ENCODE data around the gene CTBP1.

The CTBP1 gene

DNA sequence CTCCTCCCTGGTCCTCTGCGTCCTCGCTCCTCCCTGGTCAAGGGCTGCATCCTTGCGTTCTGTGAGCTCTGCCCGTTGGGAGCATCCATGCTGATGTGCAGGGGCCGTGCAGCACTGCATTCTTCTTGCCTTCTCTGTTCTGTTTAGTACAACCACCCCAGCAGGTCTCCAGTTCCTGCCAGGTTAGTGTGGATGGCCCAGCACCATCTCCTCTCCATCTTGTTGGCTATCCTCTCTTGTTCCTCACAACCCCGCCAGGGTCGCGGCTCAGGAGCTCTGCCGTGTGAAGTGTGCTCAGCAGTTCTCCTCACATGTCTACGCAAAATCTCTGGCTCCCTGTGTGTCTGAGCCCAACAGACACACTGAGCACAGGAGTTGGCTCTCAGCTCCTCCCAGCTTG is 30.3 kb upstream of the CTBP1 start:
- no peak for DNase-seq

DNA sequence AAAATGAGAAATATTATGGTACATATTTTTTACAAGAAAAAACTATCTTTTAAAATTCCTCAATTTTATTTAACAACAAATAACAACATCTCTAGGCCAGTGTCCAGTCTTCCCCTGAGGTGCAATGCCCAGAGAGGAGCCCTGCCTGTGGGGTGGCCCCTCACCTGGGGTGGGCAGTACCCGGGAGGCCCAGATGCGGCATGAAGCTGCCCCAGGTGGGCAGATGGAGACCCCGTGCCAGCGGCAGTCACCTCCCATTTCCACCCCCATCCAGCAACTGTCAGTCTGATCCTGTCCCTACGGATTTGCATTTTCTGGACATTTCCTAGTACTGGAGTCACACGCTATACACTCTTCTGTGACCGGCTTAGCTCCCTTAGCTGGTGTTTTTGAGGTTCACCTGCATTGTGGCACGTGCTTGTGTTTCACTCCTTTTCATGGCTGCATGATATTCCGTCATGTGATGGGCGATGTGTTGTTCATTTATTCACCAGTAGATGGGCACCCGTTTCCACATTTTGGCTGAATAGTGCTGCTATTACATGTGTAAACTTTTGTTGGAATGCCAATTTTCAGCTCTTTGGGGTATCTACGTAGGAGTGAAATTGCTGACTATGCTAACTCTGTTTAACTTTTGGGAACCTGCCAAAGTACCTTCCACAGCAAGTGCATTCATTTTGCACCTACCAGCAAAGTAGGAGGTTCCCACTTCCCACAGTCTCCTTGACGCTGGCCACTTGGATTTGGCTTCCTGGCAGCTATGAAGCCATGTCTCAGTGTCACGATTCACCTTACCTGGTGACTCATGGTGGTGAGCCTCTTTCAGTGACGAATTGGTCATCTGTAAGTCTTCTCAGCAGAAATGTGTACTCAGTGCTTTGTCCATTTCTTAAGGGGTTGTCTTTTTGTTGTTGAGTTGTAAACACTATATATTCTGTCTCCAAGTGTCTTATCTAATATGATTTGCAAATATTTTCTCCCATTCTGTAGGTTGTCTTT is 29.0 kb upstream of the CTBP1 start:
- peak; percentile 25 for DNase-seq

DNA sequence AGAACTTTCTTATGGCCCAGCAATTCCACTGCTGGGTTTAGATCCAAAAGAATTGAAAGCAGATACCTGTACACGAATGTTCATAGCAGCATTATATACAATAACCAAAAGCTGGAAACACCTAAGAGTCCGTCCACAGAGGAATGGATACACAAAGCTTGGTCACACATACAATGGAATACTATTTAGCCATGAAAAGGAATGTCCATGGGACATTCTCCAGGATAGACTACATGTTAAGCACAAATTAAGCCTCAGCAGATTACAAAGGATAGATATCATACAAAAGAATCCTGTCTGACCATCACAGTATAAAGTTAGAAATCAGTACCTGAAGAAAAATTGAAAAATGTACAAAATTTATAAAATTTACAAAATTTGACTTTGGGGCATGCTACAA is 28.1 kb upstream of the CTBP1 start:
- no peak for DNase-seq

DNA sequence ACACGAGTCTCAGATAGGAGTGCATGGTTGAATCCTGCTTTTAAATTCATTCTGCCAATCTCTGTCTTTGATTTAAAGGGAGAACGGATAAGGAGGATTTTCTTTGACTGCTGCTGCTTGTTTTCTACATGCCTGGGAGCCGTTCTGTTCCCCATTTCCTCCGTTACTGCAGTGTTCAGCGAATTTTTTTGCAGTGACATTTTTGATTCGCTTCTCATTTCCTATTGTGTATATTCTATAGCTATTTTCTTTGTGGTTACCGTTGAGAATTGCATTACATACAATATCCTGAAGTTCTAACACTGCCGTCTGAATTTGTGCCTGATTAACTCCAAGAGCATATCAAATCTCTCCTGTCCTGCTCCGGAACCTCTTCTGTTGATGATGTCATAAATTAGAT is 25.9 kb upstream of the CTBP1 start:
- no peak for DNase-seq

DNA sequence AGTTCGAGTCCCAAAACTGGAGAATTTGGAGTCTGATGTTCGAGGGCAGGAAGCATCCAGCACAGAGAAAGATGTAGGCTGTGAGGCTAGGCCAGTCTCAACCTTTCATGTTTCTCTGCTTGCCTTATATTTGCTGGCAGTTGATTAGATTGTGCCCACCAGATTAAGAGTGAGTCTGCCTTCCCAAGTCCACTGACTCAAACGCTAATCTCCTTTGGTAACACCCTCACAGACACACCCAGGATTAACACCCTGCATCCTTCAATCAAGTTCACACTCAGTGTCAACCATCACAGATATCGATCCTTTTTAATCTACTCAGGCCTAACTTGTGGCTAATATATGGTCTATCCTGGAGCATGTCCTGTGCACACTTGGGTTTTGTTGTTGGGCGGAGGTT is 22.8 kb upstream of the CTBP1 start:
- no peak for DNase-seq

DNA sequence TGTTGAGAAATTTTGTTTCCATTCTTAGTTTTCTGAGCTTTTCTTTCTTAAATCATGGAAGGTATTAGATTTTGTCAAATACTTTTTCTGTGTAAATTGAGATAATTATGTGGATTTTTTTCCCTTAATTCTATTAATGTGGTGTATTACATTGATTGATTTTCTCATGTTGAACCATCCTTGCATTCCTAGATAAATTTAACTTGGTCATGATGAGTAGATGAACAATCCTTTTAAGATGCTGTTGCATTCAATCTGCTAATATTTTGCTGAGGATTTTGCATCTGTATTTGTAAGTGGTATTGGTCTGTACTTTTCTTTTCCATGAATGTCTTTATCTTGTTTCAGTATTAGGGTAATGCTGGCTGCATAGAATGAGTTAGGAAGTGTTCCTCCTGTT is 20.3 kb upstream of the CTBP1 start:
- DNase-seq = no peak

DNA sequence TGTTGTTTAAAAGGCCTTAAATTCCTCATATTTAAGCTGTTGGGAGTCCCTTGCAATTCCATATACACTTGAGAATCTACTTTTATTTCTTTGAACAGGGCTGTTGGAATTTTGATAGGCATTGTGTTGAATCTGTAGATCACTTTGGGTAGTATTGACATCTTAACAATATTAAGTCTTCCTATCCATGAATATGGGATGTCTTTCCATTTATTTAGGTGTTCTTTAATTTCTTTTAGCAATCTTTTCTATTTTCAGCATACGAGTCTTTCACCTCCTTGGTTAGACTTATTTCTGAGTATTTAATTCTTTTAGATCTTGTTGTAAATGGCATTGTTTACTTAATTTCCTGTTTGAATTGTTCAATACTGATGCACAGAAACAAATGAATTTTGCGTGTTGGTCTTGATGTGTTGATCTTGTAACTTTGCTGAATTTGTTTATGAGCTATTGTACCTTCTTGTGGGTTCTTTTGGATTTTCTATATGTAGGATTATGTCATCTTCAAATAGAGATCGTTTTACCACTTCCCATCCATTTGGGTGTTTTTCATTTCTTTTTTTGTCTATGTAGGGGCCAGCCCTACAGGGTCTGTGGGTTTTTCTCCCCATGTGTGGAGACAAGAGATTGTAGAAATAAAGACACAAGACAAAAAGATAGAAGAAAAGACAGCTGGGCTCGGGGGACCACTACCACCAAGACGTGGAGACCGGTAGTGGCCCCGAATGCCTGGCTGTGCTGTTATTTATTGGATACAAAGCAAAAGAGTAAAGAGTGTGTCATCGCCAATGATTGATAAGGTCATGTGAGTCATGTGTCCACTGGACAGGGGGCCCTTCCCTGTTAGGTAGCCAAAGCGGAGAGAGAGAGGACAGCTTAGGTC is 18.2 kb upstream of the CTBP1 start:
- DNase-seq = no peak

DNA sequence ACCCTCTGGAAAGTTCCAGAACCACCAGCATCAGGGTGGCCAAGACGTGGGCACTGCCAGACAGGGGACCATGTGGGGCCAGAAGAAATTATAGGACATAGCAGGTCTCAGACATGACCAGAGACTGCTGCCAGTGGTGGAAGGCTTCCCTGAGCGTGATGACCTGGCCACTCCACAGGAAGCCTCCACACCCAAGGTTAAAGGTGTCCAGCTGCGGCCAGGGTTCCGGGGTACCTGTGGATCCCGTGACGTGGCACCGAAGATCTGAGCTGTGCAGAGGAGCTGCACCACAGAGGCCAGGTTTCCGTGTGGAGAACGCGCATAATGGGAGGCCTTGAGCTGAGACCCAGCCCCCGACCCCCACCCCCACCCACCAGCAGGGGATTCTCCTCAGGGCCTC is 16.4 kb upstream of the CTBP1 start:
- DNase-seq = no peak

DNA sequence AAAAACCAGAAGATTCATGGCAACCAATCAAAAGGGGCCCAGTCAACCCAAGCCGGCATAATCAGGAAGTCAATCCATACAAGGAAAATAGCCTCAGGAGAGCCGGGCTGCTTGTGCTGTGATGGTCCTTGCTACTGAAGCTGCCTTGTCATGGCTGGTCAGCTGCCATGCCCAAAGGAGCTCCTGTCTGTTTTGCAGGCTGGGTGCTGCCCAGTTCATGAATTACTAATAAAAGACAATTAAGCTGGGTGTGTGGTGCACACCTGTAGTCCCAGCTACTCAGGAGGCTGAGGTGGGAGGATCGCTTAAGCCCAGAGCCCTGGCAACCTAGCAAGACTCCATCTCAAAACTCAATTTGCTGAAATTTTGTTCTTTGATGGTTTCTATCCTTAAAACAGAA is 16.0 kb upstream of the CTBP1 start:
- DNase-seq = no peak

DNA sequence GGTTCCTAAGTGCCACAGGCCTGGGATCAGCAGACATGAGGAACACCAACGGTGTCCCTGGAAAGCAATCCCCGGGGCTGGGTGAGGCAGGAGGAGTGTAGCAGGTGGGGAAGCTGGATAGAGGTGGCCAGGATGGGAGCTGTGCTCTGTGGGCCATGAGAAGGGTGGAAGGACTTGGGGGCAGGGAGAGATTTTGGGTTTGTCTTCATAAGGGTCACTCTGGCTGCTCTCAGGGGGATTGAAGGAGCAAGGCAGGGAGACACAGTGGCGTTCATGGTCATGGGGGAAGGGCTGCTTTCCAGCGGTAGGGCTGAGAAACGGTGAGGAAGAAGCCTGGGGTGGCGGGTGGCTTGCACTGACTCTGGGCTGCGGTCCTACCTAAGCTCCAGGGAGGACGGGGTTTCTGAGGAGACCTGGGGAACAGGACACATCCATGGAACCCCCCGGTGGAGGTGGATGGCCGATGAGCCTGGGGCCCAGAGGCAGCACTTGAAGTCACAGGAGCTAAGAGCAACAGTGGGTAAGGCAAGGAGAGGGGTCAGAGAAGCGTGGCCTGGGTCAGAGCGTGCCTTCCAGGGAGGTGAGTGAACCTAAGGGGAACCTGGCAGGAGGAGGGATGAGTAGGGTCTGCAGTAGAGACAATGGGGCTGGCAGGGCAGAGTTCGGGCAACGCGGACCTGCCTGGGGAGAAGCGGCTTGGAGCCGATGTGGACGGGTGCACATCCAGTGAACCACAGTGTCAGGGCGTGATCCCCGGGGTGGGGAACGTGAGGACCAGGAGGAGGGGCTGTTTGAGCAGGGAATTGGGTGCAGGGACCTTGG is 12.4 kb upstream of the CTBP1 start:
- no peak for DNase-seq

DNA sequence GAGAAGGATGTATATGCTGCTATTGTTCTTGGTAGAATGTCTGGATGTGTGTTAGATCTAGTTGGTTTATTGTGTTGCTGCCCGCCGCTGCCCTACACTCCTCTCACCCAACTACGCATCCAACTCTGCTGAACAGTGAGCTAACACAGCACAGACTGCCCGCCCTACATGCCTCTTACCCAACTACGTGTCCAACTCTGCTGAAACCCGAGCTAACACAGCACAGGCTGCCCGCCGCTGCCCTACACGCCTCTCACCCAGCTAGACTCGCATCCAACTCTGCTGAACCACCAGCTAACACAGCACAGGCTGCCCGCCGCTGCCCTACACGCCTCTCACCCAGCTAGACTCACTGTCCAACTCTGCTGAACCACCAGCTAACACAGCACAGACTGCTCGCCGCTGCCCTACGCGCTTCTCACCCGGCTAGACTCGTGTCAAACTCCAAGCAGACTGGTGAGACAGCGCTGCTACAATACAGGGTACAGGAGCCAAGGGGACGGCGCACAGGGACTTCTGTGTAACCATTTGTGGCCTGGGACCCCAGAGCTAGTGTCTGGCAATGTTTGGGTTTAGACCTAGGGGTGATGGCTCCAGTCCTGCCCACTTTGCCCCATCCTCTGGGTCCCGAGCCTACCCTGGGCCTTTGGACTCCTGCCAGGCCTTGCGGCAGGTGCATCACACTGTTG is 11.6 kb upstream of the CTBP1 start:
- no peak for DNase-seq

DNA sequence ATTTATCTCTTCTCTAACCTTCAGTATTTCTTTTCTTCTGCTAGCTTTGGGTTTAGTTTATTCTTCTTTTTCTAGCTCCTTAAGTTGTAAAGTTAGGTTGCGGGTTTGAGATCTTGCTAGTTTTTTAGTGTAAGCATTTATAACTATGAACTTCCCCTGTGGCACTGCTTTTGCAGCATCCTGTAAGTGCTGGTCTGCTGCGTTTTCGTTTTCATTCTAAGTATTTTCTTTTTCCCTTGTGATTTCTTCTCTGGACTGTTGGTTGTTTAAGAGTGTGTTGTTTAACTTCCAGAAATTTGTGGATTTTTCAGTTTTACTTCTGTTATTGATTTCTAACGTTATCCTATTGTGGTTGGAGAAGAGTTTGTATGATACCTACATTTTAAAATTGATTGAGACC is 11.0 kb upstream of the CTBP1 start:
- DNase-seq = no peak

DNA sequence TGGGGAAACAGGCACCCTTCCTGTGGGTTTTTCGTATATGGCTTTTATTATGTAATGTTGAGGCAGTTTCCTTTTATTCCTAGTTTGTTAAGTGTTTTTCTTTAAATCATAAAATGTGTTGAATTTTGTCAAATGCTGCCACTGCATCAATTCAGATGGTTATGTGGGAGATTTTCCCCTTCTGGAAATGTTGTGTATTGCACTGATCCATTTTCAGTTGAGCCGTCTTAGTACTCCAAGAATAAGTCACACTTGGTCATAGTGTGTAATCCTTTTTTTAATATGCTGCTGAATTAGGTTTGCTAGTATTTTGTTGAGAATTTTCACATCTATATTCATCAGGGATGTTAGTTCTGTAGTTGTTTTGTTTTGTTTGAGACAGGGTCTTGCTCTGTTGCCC is 9.5 kb upstream of the CTBP1 start:
- DNase-seq = no peak

DNA sequence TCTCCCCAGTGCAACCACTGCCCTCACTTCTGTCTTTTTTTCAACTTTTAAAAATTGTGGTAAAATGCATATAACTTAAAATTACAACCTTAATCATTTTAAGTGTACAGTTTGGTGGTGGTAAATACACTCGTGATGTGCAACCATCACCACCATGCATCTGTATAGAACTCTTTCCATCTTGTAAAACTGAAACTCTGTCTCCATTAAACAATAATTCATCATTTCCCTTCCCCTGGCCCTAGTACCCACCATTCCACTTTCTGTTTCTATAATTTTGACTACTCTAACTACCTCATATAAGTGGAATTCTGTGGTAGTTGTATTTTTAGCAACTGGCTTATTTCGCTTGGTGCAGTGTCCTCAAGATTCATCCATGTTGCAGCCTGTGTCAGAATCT is 6.8 kb upstream of the CTBP1 start:
- no peak for DNase-seq

DNA sequence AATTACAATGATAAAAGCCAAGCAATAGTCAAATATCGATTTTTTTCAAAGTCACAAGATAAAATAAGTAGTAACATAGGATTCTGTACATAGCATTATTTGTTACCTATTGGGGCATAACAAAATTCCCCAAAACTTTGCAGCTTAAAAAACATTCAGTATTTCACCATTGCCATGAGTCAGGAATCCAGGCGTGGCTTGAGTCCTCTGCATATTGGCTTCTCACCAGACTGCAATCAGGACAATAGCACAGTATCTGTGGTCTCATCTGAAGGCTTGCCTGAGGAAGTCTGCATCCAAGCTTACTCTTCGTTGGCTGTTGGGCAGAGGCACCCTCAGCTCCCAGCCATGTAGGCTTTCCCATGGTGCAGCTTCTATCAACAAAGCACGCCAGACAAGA is 6.2 kb upstream of the CTBP1 start:
- no peak for DNase-seq

DNA sequence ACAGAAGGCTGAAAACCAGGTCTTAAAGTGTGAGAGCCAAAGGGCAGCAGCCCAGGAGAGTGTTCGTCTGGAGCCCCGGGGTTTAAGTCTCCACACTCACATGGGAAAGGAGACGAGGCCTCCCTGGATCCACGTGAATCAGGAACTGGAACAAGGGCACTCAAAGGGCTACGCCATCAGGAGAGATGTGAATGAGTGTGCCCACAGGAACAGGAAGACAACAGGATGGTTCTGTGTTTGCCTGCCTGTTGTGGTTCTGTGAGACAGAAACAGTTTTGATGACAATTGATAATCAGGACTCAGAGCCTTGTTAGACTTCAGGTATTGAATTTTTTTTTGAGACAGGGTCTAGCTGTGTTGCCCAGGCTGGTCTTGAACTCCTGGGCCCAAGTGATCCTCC is 4.9 kb upstream of the CTBP1 start:
- DNase-seq = no peak

DNA sequence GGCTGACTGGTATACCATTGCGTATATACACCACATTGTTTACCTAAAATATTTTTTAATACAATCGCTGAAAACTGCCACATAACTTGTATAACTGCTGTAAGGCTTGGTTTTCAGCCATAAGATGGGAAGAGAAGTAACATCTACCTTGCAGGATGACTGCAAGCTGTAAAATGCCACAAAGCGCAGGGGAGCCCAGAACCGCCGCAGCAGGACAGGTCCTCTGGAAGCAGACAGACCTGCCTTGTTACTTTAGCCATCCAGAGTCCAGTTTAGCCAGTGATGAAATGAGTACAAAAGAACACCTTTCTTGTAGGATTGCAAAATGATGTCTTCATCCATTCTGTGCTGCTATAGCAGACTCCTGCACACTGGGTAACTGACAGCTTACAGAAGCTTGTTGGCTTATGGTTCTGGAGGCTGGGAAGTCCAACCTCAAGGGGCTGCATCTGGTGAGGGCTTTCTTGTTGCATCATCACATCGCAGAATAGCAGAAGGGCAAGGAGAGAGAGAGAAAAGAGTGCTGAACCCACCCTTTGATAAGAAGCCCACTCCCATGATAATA is 4.1 kb upstream of the CTBP1 start:
- no peak for DNase-seq

DNA sequence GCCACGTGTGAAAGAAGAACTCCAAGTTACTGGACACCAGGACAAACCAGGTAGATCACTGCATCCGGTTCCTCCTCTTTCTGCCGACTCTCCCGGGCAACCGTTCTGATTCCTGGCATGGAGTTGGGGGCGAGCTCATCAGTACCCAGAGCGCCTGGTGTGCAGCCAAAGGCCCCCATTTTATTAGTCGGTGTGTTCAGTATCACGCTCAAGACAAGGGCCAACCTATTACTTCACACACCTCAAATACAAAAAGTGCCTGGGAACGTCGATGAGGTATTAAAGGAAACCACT is 2.8 kb upstream of the CTBP1 start:
- DNase-seq = no peak

DNA sequence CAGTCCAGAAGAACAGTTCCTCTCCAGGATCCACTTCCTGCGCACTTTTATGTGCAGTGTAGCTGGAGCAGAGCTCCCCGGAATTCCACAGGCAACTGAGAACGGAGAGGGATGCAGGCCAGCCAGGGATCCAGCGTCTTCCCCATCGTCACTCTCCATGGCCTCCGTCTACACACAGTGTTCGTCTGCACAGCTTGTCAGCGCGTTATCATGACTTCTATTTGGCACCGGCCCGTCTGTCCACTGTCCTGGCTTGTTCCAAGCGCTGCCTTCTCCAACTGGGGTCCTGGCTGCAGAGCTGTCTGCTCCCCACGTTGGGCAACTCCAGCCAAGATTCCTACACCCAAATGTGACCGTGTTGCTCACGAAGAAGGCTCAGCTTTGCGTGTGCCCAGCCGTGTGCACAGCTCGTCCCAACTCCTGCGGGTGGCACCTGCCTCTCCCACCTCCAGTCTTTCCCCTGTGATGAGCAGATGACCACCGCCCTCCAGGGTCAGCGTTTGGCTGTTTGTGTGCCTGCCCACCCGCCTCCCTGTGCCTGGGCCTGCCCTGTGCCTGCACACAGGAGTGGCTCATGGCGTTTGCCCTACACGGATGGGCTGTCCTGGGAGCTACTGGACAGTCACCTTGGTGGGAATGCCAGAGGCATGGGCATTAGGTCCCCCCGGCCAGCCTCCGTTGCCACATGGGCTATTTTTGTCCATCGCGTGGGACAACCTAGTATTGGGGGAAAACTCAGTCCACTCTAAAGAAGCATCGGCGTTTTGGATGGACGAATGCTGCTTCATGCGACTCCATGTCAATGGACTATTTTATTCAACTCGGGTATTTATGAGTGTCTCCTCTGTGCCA is 2.2 kb upstream of the CTBP1 start:
- no peak for DNase-seq

DNA sequence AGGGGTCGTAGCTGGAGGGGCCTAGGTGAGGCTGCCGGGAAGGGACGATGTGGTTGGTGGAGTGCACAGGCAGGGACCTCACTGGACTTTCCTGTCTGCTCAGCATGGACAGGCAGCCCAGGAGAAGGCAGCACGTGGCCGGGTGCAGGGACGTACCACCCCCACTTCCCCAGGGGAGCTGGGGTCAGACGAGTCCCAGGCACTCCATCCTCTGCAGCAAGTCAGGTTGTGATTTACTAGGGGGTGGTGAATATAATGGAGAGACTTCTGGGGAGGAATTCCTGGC is 1.5 kb upstream of the CTBP1 start:
- no peak for DNase-seq

DNA sequence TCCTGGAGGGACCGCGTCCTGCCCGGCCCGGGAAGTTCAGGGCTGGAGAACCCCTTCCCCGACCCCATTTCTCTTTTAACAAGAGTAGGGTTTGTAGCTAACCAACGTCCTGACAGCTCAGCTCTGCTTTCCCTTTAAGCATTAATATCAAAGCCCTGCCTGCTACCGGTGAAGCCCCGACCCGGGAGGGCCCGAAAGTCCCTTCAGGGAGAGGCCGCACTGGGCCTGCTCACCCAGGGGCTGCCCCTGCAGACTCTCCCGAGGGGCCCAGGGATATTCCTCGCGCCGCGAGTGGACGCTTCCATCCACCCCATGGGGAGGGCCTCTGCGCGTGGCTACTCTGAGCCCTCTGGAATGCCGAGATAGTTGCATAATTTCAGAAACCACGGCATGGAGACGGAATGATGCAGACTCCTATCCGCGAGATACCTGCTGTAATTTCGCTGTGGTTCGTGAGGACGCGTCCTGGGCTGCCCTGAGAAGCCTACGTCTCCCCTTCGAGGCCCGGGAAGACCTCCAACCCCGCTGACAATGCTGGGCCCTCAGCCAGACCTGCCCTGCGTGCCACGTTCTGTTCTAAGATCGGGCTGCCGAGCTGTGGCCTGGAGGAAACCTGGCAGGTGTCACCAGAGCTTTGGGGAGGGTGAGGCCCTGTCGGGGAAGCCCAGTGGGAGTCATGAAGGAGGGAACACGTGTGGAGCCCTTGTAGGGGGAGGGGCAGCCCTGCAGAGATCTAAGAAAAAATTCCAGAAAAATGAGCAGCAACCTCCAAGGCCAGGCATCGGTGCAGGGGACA is 999 bp upstream of the CTBP1 start:
- DNase-seq = peak; percentile 61

All from activated CD4-positive, alpha-beta T cell treated with anti-CD3 and anti-CD28 coated beads for 48 hours (primary cell).